GM12873 (cell line): ENCODE results near the gene BTBD19.

Experiments
- TF ChIP-seq, protein P1 (sequence below): IDR thresholded peaks from 2 replicates; pipeline ENCODE4 v1.5.1; 2012; ENCODE audit warnings: low read depth, mild to moderate bottlenecking, moderate library complexity, low read length, control low read depth; ENCODE audit not compliant: insufficient read depth; ENCODE audit errors: missing control alignments

BTBD19 gene

DNA sequence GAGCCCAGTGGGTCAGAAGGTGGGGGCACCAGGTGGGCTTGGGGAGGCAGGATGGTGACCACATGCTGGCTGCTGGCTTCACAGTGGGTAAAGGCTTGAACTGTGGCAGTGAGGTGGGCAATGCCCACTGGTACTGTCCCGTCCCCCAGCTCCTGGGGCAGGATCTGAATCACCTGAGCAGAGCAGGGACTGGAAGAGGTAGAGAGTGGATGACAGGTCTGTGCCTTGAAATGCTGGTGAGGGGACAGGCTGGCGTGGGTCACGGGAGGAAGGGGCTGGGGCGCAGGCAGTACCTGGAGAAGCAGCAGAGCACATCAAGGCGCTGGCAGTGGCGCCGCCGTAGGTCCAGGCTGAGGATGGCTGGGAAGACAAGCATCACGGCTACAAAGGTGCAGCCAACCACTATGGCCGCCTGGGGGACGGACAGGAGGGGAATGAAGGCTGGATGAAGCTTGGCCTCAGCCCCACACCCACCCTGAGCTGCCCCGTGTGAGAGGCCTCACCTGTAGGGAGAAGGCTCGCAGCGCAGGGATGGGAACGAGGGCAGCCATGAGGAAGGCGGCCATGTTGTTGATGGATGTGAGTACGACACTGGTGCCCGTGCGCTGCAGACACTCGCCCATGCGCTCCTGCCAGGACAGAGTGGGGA lies 19.8 kb downstream of the BTBD19 start:
- TF ChIP-seq, protein P1, sequence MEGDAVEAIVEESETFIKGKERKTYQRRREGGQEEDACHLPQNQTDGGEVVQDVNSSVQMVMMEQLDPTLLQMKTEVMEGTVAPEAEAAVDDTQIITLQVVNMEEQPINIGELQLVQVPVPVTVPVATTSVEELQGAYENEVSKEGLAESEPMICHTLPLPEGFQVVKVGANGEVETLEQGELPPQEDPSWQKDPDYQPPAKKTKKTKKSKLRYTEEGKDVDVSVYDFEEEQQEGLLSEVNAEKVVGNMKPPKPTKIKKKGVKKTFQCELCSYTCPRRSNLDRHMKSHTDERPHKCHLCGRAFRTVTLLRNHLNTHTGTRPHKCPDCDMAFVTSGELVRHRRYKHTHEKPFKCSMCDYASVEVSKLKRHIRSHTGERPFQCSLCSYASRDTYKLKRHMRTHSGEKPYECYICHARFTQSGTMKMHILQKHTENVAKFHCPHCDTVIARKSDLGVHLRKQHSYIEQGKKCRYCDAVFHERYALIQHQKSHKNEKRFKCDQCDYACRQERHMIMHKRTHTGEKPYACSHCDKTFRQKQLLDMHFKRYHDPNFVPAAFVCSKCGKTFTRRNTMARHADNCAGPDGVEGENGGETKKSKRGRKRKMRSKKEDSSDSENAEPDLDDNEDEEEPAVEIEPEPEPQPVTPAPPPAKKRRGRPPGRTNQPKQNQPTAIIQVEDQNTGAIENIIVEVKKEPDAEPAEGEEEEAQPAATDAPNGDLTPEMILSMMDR: no peak

DNA sequence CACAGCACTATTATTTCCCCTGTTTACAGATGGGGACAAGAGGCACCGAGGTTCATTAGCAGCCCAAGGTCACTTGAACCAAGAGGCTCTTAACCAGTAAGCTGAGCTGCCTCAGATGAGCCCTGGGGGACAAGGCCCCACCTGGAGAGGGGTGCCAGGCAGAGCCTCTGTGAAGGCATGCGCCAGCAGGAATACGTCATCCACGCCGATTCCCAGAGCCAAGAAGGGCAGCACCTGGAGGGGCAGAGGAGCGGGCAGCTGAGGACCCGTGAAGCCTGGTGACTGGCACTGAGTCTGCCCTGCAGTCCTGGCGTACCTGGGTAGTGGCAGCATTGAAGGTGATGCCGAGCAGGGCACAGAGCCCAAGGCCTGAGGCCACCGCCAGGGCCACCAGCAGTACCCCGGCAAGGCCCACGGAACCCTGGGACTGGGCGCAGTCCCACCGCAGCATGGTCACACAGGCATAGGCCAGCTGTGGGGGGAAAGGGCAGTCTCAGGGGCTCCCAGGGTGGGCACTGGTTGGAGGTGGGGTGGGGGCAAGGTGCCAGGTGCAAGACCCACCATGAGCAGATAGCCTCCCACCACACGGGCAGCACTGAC lies 20.6 kb downstream of the BTBD19 start:
- TF ChIP-seq, protein P1: no peak

DNA sequence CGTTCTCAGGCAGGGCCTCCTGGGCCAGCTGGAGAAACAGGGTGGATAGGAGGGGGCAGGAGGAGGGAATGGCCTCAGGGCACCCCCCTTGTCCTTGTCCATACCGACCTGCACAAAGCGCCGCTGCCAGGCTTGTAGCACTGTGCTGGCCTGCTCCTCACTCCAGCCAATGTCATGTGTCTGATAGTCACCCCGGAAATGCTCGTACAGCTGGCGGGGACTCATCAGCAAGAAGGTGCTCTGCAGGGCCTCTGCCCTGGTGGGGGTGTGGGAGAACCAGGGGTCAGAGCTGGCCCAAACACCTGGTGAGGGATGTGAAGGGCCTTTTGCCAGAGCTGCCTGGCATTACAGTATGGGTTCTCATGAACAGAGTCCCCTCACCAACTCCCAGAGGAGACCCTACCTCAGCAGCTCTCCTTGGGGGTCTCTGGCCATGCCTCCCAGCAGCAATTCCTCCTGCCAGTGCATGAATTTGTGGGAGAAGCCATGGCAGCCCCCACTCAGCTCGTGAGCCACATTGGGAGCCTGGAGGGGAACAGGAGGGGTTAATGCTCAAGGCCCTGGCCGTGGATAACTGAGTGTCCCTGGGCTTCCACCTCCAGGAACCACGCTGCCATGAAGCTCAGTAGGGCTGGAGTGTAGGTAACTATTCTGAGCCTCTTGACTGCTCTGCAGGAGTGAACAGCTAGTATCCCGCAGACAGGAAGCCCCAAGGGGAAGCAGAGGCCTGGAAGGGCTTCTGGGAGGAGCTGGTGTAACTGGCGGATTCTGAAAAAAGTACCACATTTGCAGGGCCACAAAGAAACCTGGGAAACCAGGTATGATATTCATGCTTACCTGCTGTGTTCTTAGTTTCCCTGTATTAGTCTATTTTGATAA lies 21.4 kb downstream of the BTBD19 start:
- TF ChIP-seq, protein P1: no peak

DNA sequence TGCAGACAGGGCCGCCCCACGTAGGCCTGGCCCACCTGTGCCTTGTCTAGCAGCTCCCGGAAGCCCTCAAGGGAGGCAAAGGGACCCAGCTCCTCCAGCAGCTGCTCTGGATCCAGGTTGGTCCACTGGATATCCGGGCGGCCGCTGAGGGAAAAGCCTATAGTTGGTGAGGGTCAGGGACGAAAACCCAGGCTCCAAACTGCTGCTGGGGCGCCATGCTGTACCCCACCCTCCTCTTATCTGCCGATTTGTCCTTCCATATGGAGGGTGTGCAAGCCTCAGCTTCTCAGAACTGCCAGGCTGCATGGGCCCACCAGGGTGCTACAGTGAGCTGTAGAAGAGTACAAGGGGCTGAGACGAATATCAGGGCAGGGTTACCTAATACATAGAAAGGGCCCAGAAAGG lies 22.6 kb downstream of the BTBD19 start:
- TF ChIP-seq, protein P1: no peak

DNA sequence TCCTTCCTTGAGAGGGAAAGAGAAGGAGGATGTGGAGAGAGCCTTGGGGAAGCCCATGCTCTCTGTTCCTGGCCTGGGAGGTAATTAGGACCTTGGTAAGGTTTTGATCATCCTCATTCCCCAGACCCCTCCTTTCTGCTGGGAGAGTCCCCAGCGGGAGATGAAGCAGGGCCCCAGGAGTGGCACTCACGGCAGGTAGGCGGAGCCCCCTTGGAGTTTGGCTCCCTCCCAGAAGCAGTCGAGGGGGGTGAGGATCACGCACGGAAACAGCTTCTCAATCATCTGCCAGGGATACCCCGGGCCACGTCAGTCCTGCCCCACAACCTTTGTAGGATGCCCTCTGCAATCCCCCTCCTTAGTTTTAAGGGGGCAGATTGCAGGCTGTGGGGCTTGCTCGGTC lies 23.2 kb downstream of the BTBD19 start:
- TF ChIP-seq, protein P1: no peak

DNA sequence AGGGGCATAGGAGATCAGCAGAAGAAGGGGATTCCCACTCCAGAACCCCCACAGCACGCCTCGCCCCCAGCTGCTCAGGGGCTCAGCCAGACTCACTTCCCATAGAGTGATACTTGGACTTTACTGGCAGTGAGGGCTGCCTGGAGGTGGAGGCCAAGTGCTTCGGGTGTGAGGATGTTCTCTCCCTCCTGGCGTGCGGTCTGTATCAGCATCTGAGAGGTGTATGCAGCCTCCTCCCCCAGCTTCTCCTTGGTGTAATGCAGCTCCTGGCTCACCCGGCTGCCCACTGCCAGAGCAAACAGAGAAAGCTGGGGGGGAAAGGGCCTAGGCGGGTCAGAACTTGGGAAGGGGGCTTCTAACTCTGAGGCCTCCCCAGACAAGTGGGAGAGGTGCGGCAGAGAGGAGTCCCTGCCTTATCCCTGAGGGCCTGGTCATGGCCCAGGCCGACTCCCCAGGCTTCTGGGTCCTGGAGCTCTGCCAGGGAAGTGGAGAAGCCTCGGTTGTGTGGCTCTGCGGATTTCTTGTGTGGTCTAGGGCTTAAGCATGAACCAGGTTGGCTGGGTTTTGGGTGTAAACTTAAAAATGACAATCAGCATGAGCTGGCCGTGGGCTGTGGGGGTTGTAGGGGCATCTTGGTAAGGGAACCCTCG lies 23.9 kb downstream of the BTBD19 start:
- TF ChIP-seq, protein P1: no peak

DNA sequence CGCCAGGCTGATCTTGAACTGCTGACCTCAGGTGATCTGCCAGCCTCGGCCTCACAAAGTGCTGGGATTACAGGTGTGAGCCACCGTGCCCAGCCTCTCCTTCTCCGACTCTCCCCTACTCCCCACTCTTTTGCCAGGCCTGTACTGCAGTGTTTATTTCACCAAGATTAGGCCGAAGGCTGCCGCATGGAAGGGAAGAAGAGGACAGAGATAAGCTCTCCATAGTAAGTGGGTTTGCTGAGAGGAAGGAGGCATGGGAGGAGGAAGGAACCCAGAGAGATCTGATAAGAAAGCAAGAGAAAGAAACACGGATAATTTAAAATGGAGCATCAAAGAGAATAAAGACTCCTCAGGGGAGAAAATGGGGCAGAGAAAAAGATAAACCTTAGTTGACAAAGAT lies 26.0 kb downstream of the BTBD19 start:
- TF ChIP-seq, protein P1: no peak
